GM21825 (cell line): ENCODE data around the gene RBM34.

Source experiments
- ATAC-seq: cut with Tn5 transposase; IDR thresholded peaks from one replicate; pipeline ENCODE4 v1.9.1; 2021; ENCODE audit warnings: mild to moderate bottlenecking, moderate library complexity; ENCODE audit not compliant: unreplicated experiment

The RBM34 gene

GRCh38 chr1:235156740-235157139 lies 4.3 kb downstream of the RBM34 start:
- no peak for ATAC-seq

GRCh38 chr1:235156265-235156664 lies 4.8 kb downstream of the RBM34 start:
- ATAC-seq, result no peak

DNA sequence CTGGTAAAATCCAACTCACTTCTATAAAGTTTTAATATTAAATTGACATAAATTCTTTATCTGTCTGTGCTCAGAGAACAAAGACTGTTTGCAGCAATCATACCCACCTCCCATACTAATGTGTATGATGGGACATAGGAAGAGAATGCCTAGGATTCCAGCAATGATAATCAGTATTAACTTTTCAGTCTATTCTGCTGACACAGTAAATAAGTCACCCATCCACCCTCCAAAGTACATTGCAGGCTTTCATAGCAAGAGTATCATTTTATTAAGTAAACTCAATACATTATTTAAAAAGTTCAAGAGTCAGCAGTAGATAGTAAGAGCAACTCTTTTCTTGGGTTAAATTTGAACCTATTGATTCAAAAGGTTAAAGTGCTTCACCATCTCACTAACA lies 8.8 kb downstream of the RBM34 start:
- no peak for ATAC-seq

DNA sequence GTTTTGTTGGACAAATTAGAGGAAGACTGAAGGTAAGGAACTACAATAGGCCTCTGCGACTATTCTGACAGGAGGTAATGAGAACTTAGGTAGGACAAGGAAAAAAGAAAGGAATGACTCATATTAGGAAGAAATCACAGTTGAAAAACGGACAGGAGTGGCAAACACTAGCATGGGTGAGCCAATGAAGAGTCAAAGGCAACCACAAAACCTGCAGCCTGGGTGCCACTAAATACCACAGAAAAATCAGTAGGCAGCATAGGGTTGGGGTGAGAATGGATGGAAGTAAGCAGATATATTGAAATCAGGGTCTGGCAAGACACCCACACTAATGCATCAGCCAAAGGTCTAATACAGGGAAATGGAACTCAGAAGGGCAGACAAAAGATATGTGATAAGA lies 10.0 kb downstream of the RBM34 start:
- ATAC-seq, result no peak

GRCh38 chr1:235149824-235150223 lies 11.2 kb downstream of the RBM34 start:
- no peak for ATAC-seq

- no peak for ATAC-seq
Measured at GRCh38 chr1:235147269-235147668, 13.8 kb downstream of the RBM34 start.

- no peak for ATAC-seq
Measured at GRCh38 chr1:235145639-235146038, 15.4 kb downstream of the RBM34 start.

DNA sequence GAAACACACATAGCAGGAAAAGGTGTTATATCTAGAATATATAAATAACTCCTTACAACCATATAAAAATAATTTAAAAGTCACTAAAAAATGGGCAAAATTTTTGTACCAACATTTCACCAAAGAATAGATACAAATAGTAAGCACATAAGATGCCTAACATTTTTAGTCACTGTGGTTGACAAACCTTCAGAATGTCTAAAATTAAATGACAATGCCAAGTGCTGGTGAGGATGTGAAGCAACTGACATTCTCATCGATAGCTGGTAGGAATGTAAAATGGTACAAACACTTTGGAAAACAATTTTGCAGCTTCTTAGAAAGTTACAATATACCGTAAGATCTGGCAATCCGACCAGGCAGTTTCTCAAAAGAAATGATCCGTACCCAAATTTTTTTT lies 18.1 kb downstream of the RBM34 start:
- ATAC-seq, result no peak

GRCh38 chr1:235139315-235139714 lies 21.7 kb downstream of the RBM34 start:
- no peak for ATAC-seq

- ATAC-seq, result no peak
Measured at GRCh38 chr1:235138821-235139220, 22.2 kb downstream of the RBM34 start.

DNA sequence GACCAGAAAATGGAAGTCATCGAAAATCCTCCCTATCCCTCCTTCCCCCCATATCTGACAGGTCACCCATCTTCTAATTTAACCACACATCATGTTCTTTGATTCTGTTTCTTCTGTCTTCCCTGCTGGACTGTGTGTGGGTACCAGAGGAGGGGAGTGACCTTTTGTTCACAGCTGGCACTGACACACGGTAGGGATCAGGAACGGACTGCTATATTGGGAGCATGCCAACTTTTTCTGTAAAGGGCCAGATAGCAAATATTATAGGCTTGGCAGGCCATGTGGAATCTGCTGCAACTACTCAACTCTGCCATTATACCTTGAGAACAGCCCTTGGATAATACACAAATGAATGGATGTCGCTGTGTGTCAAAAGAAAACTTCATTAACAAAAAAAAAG lies 24.9 kb downstream of the RBM34 start:
- no peak for ATAC-seq

GRCh38 chr1:235134171-235134570 lies 26.9 kb downstream of the RBM34 start:
- no peak for ATAC-seq

- no peak for ATAC-seq
Measured at GRCh38 chr1:235133086-235133485, 28.0 kb downstream of the RBM34 start.

DNA sequence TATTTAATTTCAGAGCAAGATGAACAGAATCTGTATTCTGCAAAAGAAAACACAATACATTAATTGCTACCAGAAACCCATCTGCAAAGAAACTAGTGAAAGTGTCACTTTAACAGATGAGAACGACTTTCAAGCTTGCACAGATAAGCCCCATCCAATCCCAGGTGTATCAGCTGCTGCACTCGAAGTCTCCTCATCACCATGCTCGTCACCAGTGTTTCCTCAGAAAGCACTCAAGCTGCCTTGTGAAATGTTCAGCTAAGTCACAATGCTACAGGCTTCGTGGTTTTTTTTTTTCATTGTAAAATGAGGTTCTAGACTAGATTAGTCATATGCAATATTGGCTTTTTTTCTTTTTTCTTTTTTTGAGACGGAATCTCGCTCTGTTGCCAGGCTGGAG lies 29.1 kb downstream of the RBM34 start:
- no peak for ATAC-seq

DNA sequence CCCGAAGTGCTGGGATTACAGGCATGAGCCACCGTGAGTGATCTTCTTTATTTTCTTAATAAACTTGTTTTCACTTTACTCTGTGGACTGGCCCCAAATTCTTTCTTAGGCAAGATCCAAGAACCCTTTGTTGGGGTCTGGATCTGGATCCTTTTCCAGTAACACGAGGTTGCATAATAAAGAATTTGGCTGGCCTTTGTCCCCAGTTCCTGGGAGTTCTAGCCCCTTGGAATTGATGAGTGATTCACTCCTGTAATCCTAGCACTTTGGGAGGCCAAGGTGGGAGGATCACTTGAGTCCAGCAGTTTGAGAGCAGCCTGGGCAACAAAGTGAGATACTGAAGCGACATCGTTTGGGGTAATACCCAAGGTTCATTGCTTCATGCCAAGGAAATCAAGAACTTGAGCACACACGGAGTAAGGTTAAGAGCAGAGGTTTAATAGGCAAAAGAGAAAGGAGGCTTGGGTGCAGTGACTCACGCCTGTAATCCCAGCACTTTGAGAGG lies 30.2 kb downstream of the RBM34 start:
- no peak for ATAC-seq

- no peak for ATAC-seq
Measured at GRCh38 chr1:235129774-235130570, 31.1 kb downstream of the RBM34 start.

DNA sequence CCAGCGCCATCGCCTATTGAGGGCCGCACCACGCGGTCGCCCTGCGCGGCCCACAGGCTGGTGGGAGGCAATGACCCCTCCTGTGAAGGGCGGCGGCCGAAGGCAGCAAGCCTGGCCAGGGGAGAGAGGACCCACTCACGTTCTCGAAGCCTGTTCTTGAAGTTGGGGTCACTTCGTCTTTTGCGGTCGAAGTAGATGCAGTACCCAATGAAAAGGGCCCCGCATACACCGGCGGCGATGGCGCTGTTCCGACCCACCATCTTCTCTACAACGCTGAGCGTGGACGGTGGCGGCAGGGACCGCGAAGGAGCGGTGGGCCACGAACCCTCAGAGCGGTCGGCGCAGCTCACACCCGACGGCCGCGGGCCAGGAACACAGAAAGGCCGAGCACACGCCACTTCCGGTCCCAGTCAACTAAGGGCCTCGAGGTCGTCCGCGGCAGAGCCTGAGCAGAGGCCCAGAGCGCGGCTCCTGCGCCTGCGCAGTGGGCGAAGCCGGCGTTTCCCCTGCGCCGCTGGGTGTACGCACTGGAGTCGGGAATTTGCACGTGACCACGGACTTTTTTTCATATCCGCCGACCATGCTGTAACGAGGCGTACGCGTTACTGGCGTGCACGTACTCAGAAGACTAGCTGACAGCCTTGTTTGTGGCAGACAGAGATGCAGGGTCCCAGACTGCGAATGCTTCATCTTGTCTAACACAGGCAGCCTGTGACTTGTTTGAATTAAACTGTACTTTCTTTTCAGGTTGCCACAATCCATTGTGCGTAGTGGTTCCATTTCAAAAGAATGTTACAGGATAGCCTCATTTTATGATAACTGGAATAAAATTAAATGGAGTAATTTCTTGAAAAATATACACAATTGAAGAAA lies 32.4 kb downstream of the RBM34 start, which contains the start of gene TOMM20:
TOMM20 (minus strand) TSS at position 382 of the 873 bp plus-strand sequence; CDS start at position 260, 122 bp downstream.
- peak; percentile 94 for ATAC-seq

DNA sequence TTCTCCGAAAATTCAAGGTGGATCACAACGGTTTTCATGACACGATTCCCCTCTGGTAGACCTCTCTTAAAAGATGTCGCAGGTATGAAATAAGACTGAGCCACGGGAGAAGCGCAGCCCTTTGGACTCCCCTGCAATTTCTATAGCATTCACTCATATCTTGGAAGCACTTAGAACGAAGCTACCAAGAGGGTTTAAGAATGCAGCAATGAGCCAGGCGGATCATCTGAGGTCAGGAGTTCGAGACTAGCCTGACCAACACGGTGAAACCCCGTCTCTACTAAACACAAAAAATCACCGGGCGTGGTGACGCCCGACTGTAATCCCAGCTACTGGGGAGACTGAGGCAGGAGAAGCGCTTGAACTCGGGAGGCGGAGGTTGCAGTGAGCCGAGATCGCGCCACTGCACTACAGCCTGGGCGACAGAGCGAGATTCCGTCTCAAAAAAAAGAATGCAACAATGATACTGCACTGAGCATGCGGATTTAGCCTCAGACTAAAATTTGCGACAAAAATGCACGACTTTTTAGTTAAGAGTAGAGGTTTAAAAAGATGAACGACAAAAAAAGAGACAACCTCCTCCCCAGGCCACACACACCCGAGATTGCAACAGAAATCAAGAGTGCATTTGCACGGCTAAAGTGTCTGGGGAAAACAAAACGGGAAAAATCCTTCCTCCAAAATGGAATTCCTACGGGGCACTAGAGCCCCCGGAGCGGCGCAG lies 33.2 kb downstream of the RBM34 start:
- ATAC-seq, result no peak

DNA sequence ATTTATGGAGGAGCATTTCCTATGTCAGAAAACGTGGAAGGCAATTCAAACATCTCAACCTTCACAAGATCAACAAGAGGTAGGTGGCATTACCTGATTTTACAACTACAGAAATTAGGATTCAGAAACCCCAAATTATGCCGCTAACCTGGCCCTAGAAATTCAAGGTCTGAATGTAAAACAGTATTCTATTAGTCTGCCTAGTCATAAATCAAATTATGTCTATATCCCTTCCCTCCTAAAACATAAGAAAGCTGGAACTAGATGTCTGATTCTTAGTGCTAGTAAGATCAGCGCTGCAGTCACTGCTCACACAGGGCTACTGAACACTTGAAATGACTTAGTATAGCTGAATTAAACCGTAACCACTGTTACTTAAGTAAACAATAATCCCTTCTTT lies 33.8 kb downstream of the RBM34 start:
- no peak for ATAC-seq

- no peak for ATAC-seq
Measured at GRCh38 chr1:235124665-235125064, 36.4 kb downstream of the RBM34 start.

DNA sequence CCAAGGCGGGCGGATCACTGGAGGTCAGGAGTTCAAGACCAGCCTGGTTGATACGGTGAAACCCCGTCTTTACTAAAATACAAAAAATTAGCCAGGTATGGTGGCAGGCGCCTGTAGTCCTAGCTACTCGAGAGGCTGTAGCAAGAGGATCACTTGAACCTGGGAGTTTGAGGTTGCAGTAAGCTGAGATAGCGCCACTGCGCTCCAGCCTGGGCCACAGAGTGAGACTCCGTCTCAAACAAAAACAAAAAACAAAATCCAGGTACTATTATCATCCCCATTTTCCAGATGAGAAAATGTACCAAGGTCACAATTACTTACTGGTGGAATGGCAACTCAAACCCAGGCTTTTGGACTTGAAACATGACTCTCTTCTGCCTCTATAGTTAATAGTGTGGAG lies 36.9 kb downstream of the RBM34 start:
- no peak for ATAC-seq
